Stomach smooth muscle (tissue), 2 donors: Measurements from ENCODE around the gene HACD1.

Experiments used
- H3K27ac ChIP-seq: one replicate; pipeline ENCODE4 v1.7.0; 2013; ENCODE audit warnings: mild to moderate bottlenecking, low read length, inconsistent platforms
- H3K27me3 ChIP-seq, 2 donors: one replicate each; pipeline ENCODE4 v1.7.0; 2013; ENCODE audit warnings: low read length in 2 of 2; ENCODE audit not compliant: insufficient read depth in 2 of 2, control insufficient read depth in 1 of 2
- H3K36me3 ChIP-seq, 2 donors: one replicate each; pipeline ENCODE4 v1.7.0; 2013; ENCODE audit warnings: low read length in 2 of 2; ENCODE audit not compliant: control insufficient read depth in 2 of 2, insufficient read depth in 2 of 2
- H3K4me1 ChIP-seq: one replicate; pipeline ENCODE4 v1.7.0; 2013; ENCODE audit warnings: low read length; ENCODE audit not compliant: control insufficient read depth, insufficient read depth
- H3K4me3 ChIP-seq, 2 donors: one replicate each; pipeline ENCODE4 v1.7.0; 2013; ENCODE audit warnings: low read length in 2 of 2
- H3K9ac ChIP-seq, 2 donors: one replicate each; pipeline ENCODE4 v1.7.0; 2013; ENCODE audit warnings: low read length in 2 of 2, mild to moderate bottlenecking in 1 of 2
- H3K9me3 ChIP-seq, 2 donors: one replicate each; pipeline ENCODE4 v1.7.0; 2013; ENCODE audit warnings: low read length in 2 of 2; ENCODE audit not compliant: control insufficient read depth in 2 of 2
- donor health status: healthy.
- donor health status: Pancreatic carcinoma.

The HACD1 gene

DNA sequence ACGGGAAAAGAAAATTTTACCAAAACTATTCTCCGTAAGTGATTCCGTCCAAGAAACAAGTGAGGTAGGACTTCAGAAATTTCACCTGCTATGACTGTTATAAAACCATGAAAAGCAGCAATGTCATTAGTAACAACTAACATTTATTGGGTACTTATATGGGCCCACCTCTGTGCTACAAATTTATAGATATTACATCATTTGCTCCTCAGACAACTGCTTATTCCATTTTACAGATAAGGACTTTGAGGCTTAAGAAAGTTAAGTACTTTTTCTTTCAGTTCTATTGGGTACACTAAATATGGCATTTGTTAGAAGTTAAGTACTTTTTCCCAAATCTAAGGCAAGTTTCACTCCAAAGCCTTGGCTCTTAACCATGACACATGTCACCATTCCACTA, 36.3 kb downstream of the HACD1 start:
- Histone ChIP-seq H3K9me3 (no peaks in the 10 kb centered on the region), H3K27me3 (no peaks in the 10 kb centered on the region), H3K27ac (no peak overlapping the region), H3K9ac (no peak overlapping the region), H3K4me3 (no peak overlapping the region), H3K4me1 (no peaks in the 10 kb centered on the region), H3K36me3 (no peaks in the 10 kb centered on the region)

DNA sequence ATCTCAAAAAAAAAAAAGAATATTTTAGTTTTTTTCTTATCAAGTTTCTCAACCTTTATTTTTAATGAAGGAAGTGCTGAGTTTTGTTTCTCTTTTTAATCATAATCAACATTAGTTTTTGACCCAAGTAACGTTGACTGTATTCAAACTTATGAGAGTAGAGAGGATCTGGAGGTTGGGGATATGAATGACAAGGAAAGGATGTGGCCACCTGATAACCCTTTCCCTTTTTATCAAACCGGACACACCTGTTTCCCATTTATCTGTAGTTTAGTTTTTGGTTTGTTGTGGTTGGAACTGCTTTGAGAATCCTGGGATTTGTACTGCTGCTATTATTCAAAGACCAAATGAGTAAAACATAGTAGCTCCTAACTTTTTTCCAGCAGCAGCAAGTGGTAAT, 38.6 kb downstream of the HACD1 start:
- Histone ChIP-seq H3K9ac (no peak overlapping the region), H3K36me3 (no peaks in the 10 kb centered on the region), H3K9me3 (no peaks in the 10 kb centered on the region), H3K4me1 (no peaks in the 10 kb centered on the region), H3K27me3 (no peaks in the 10 kb centered on the region), H3K27ac (no peak overlapping the region), H3K4me3 (no peak overlapping the region)

DNA sequence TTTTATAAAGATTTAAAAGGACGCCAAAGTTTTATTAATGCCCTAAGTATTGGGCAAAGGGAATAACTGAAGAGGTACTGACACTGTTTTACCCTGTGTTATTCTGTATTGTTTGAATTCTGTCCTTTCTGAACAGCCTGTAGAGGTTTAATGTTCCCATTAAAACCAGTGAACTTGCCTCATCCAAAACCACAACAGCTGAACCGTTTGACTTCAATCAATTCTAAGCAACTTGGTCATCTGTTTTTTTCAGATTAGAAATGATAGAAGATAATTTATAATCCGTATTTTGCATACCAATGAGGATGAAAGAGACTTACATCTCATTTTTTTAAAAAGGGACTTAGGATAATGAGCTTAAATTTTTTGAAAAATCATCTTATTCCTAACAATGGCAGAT, 40.4 kb downstream of the HACD1 start:
- Histone ChIP-seq H3K9ac (no peak overlapping the region), H3K27me3 (no peaks in the 10 kb centered on the region), H3K4me1 (no peaks in the 10 kb centered on the region), H3K9me3 (no peaks in the 10 kb centered on the region), H3K36me3 (no peaks in the 10 kb centered on the region), H3K4me3 (no peak overlapping the region), H3K27ac (no peak overlapping the region)

DNA sequence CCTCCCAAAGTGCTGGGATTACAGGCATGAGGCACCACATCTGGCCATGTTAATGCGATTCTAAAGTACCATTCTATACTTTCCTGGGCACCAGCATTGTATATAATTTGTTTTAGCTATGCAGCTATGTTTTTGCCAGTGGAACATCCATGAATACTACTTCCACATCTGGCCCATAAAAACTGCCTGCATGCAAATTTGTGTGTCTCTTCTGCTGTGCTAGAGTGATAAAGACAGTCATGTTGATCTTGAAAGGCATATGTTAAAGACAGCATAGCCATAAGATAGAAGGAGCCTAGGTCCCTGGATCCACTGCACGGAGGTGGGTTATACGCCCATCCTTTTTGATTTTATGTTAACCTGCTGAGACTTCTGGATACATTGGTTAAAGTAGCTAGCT, 52.3 kb downstream of the HACD1 start:
- Histone ChIP-seq H3K4me1 (no peaks in the 10 kb centered on the region), H3K9ac (no peak overlapping the region), H3K27me3 (no peaks in the 10 kb centered on the region), H3K4me3 (no peak overlapping the region), H3K27ac (no peak overlapping the region), H3K36me3 (no peaks in the 10 kb centered on the region), H3K9me3 (no peaks in the 10 kb centered on the region)

DNA sequence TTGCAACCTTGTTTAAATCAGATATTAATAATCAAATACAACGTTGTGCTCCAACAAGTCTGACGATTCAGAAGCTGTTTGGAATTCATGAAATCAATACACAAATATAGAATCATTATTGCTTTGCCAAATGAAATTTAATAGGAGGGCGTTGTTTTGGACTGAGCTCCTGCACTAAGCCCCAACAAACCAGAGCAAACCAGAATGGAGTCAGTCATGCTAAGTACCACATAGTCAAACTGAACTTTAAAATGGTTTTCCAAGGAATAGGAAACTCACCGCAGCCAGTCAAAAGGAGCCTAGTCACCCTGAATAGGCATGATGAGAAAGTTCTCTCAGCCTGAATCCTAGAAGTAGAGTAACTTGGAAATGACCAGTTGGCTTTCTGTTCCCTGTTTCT, 53.7 kb downstream of the HACD1 start:
- Histone ChIP-seq H3K4me1 (no peaks in the 10 kb centered on the region), H3K27me3 (no peaks in the 10 kb centered on the region), H3K36me3 (no peaks in the 10 kb centered on the region), H3K27ac (no peak overlapping the region), H3K4me3 (no peak overlapping the region), H3K9ac (no peak overlapping the region), H3K9me3 (no peaks in the 10 kb centered on the region)

DNA sequence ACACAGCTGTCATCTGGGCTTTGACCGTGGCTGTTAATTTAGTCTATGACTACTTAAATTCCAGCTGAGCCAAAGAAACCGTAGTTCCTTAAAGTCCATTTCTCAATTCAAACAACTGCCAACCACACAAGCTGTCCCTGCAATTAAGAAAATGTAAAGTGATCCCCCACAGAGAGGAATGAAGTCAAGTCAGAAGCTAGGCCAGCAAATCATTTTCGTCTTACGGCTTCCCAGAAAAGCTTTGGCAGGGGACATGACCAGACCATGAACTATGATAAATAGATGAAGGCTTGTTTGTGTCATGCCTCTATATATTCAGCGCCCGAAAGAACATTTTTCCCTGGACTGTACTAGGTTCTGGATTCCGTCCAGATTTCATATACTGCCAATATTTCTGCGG, 54.6 kb downstream of the HACD1 start:
- H3K9me3 ChIP-seq, result no peaks in the 10 kb centered on the region
- no peak overlapping the region for H3K27ac ChIP-seq
- no peaks in the 10 kb centered on the region for H3K27me3 ChIP-seq
- no peaks in the 10 kb centered on the region for H3K4me1 ChIP-seq
- H3K9ac ChIP-seq, result no peak overlapping the region
- no peak overlapping the region for H3K4me3 ChIP-seq
- H3K36me3 ChIP-seq, result no peaks in the 10 kb centered on the region

DNA sequence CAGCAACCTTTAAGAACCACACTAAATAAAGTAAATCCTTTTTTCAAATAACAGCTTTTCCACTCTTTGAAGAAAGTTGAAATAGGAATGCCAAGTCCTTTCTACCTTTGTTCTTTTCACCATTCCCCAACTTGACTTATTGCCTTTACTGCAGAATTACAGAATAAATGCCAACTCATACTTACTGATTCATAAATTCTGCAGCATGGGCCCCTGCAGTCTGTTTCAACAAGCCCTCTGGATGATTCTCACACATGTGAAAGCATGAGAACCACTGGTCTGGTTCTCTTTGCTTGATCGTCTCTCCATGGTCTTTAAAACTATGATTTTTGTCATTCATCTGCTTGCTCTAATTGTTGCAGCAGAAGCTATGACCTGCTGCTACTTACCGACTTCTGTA, 56.1 kb downstream of the HACD1 start:
- Histone ChIP-seq H3K9me3 (no peaks in the 10 kb centered on the region), H3K9ac (no peak overlapping the region), H3K27me3 (no peaks in the 10 kb centered on the region), H3K27ac (no peak overlapping the region), H3K4me1 (no peaks in the 10 kb centered on the region), H3K36me3 (no peaks in the 10 kb centered on the region), H3K4me3 (no peak overlapping the region)

DNA sequence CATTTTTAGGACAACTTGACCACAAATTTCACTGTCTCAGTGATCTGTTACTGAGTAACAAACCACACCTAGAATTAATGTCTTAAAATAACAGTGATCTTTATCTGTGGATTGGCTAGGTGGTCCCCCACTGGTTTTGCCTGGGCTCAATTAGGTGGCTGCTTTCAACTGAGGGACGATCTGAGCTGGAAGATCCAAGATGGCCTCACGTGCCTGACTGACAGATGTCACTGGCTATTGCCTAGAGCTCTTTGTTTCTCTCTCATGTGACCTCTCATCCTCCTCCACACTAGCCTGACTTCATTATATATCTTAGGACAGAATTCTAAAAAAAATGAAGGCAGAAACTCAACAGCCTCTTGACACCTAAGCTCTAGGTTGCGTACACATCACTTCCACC, 59.7 kb downstream of the HACD1 start:
- no peak overlapping the region for H3K27ac ChIP-seq
- H3K9me3 ChIP-seq, result no peaks in the 10 kb centered on the region
- H3K4me1 ChIP-seq, result no peaks in the 10 kb centered on the region
- H3K36me3 ChIP-seq, result no peaks in the 10 kb centered on the region
- H3K9ac ChIP-seq, result no peak overlapping the region
- no peak overlapping the region for H3K4me3 ChIP-seq
- H3K27me3 ChIP-seq, result no peaks in the 10 kb centered on the region

DNA sequence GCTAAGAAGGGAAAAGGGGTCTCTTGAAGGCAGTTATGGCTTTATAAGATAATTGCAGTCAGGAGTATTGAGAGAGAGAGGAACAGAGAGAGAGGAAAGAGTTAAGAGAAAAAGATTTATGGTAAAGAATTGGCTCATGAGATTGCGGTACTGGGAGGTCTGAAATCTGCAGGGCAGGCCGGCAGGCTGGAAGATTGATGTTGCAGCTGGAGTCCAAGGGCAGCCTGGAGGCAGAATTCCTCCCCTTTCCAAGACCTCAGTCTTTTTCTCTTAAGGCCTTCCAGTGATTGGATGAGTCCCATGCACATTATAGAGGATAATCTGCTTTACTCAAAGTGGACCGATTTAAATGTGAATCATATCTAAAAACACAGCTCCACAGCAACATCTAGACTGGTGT, 68.4 kb downstream of the HACD1 start:
- Histone ChIP-seq H3K4me3 (no peak overlapping the region), H3K36me3 (no peaks in the 10 kb centered on the region), H3K4me1 (no peaks in the 10 kb centered on the region)

DNA sequence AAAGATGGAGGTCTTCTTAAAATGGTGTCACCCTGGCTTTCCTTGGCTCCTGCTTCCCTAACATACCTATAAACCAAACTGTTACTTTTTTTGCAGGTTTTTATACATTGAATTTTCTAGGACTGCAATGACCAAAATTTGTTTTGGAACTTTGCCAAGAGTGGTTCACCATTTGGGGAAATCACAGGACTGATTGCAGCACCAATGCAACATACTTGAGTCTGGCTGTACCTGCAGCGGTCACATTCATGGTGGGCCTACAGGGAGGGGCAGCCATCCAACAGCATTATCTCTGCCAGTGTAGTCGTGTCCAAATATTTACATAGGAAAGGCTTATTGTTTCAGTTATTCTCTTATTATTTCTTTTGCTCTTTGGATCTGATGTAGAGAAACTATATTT, 69.0 kb downstream of the HACD1 start:
- Histone ChIP-seq H3K4me1 (no peaks in the 10 kb centered on the region), H3K27me3 (no peaks in the 10 kb centered on the region), H3K27ac (no peak overlapping the region), H3K9ac (no peak overlapping the region), H3K9me3 (peaks cover 0 to 3% of the 10 kb centered on the region in 2 donors), H3K4me3 (no peak overlapping the region), H3K36me3 (no peaks in the 10 kb centered on the region)

More for the DNA sequence above, 68.4 kb downstream of the HACD1 start:
- H3K9ac ChIP-seq, result no peak overlapping the region
- peaks cover 0 to under 1% of the 10 kb centered on the region in 2 donors for H3K9me3 ChIP-seq
- H3K27me3 ChIP-seq, result no peaks in the 10 kb centered on the region
- no peak overlapping the region for H3K27ac ChIP-seq

DNA sequence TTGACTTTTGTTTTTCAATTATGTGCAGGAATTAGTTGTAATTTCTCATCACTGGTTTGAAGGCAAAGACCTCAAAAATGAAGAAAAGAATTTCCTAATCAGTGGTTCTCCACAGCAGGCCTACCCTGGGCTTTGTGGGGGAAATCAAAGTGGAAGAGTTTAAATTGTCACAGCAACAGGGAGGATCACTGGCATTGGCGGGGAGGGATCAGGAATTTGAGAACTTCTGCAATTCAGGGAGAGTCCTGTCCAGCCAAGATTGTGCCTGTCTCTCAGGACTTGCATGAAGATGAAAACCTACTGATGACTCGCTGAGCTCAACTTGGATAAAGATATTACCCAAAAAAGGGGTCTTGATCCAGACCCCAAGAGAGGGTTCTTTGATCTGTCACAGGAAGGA, 70.1 kb downstream of the HACD1 start:
- Histone ChIP-seq H3K4me1 (no peaks in the 10 kb centered on the region), H3K9ac (no peak overlapping the region), H3K36me3 (no peaks in the 10 kb centered on the region), H3K4me3 (no peak overlapping the region), H3K9me3 (peaks cover 0 to 3% of the 10 kb centered on the region in 2 donors), H3K27ac (no peak overlapping the region), H3K27me3 (no peaks in the 10 kb centered on the region)

DNA sequence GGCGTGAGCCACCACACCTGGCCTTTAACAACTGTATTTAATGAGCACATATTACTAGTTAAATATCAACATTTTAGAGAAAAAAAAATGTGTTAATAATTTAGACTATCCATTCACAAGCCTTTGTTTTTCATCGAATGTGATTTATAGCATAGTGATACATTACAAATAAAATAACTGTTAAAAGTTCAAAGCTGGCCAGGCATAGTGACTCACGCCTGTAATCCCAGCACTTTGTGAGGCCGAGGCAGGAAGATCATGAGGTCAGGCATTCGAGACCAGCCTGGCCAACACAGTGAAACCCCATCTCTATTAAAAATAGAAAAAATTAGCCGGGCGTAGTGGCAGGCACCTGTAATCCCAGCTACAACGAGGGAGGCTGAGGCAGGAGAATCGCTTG, 72.7 kb downstream of the HACD1 start:
- H3K36me3 ChIP-seq, result no peaks in the 10 kb centered on the region
- peaks cover 0 to 4% of the 10 kb centered on the region in 2 donors for H3K9me3 ChIP-seq
- H3K27ac ChIP-seq, result no peak overlapping the region
- no peak overlapping the region for H3K9ac ChIP-seq
- no peak overlapping the region for H3K4me3 ChIP-seq
- H3K27me3 ChIP-seq, result no peaks in the 10 kb centered on the region
- H3K4me1 ChIP-seq, result no peaks in the 10 kb centered on the region
